Right atrium auricular region (tissue), 2 donors: ENCODE measurements around the gene CLEC16A. TPM values are rescaled to one million over a fixed set of nuclear protein-coding genes. Genes with fewer than 3 reads are reported as not detected.

Experiments used
- DNase-seq: peaks from one replicate; pipeline ENCODE4 v3.0.0-alpha.2; 2019; ENCODE audit warnings: low spot score
- H3K27ac ChIP-seq, 2 donors: fragments of 200-600 bp; sonication (generic); 1 replicate in 1 of 2; 2 replicates in 1 of 2; pipeline ENCODE4 v1.5.1; 2016 to 2019
- H3K27me3 ChIP-seq, 2 donors: fragments of 200-600 bp; sonication (generic); one replicate each; pipeline versions ENCODE4 v1.5.1 to v1.6.0; 2017 to 2019
- H3K36me3 ChIP-seq: fragments of 200-600 bp; sonication (generic); one replicate; pipeline ENCODE4 v1.5.1; 2016
- H3K4me1 ChIP-seq, 2 donors: fragments of 200-600 bp; sonication (generic); one replicate each; pipeline versions ENCODE4 v1.5.1 to v1.6.0; 2017 to 2019
- H3K4me3 ChIP-seq, 2 donors: fragments of 200-600 bp; sonication (generic); 1 replicate in 1 of 2; 2 replicates in 1 of 2; pipeline ENCODE4 v1.5.1; 2017 to 2019; ENCODE audit warnings: mild to moderate bottlenecking in 1 of 2, moderate library complexity in 1 of 2
- H3K9me3 ChIP-seq, 2 donors: fragments of 200-600 bp; sonication (generic); one replicate each; pipeline ENCODE4 v1.5.1; 2019
- CTCF ChIP-seq, 2 donors: fragments of 200-600 bp; sonication (generic); IDR thresholded peaks; one replicate each; pipeline ENCODE4 v1.5.1; 2019; ENCODE audit warnings: antibody characterized with exemption in 2 of 2
- total RNA-seq, 2 donors: library from RNA; depleted of rRNA; stranded (reverse); fragments of >200 nt; gene quantifications; one replicate each; pipeline ENCODE4 v1.1.0, GENCODE V29; 2016

The CLEC16A gene
- total RNA-seq, 2 donors from 2014 or later = 24.1 to 49.0 TPM

GRCh38 chr16:11140466-11140865, 196.1 kb downstream of the CLEC16A start:
- no peaks in the 10 kb centered on the region for H3K36me3 ChIP-seq
- H3K9me3 ChIP-seq = no peaks in the 10 kb centered on the region
- H3K4me3 ChIP-seq = no peak overlapping the region
- H3K4me1 ChIP-seq = peaks cover 0 to 91% of the 10 kb centered on the region in 2 donors
- peak overlapping the region; percentile 57 to 68 for H3K27ac ChIP-seq
- no peak for DNase-seq
- H3K27me3 ChIP-seq = no peaks in the 10 kb centered on the region
- TF ChIP-seq CTCF (IDR thresholded peaks at IDR 0.05) = no peak

GRCh38 chr16:11140867-11141266, 196.5 kb downstream of the CLEC16A start:
- Histone ChIP-seq H3K27ac (peak overlapping the region in 1 of 2 donors; percentile 68), H3K36me3 (no peaks in the 10 kb centered on the region), H3K4me1 (peaks cover 0 to 87% of the 10 kb centered on the region in 2 donors), H3K9me3 (no peaks in the 10 kb centered on the region), H3K27me3 (no peaks in the 10 kb centered on the region), H3K4me3 (no peak overlapping the region)
- TF ChIP-seq CTCF (IDR thresholded peaks at IDR 0.05) = no peak
- no peak for DNase-seq

GRCh38 chr16:11141409-11142260, 197.3 kb downstream of the CLEC16A start:
- Histone ChIP-seq H3K36me3 (no peaks in the 10 kb centered on the region), H3K27me3 (no peaks in the 10 kb centered on the region), H3K4me1 (peaks cover 0 to 79% of the 10 kb centered on the region in 2 donors), H3K9me3 (no peaks in the 10 kb centered on the region), H3K27ac (peak overlapping the region; percentile 6 to 40), H3K4me3 (no peak overlapping the region)
- no peak for DNase-seq
- no peak for TF ChIP-seq CTCF (IDR thresholded peaks at IDR 0.05)

GRCh38 chr16:11142261-11142630, 197.9 kb downstream of the CLEC16A start:
- H3K9me3 ChIP-seq = no peaks in the 10 kb centered on the region
- no peaks in the 10 kb centered on the region for H3K27me3 ChIP-seq
- no peak overlapping the region for H3K4me3 ChIP-seq
- no peak for DNase-seq
- peaks cover 0 to 75% of the 10 kb centered on the region in 2 donors for H3K4me1 ChIP-seq
- H3K27ac ChIP-seq = peak overlapping the region; percentile 6 to 40
- H3K36me3 ChIP-seq = no peaks in the 10 kb centered on the region
- TF ChIP-seq CTCF (IDR thresholded peaks at IDR 0.05) = no peak

GRCh38 chr16:11142951-11143350, 198.6 kb downstream of the CLEC16A start:
- H3K36me3 ChIP-seq = no peaks in the 10 kb centered on the region
- no peak overlapping the region for H3K4me3 ChIP-seq
- peaks cover 0 to 71% of the 10 kb centered on the region in 2 donors for H3K4me1 ChIP-seq
- H3K27me3 ChIP-seq = no peaks in the 10 kb centered on the region
- TF ChIP-seq CTCF (IDR thresholded peaks at IDR 0.05) = no peak
- DNase-seq = no peak
- H3K27ac ChIP-seq = no peak overlapping the region
- H3K9me3 ChIP-seq = no peaks in the 10 kb centered on the region
